DMS79 treated with DMSO at 0.1 percent for 48 hours (cell line): Measurements from ENCODE around the gene CDKN2C.
"Not testable (repeated sequence)": the region's sequence is repeated elsewhere in the genome, so short reads cannot be mapped to it uniquely, and the experiment has no call there.

Source experiments
- DNase-seq: peaks from one replicate; lab custom pipeline; 2025; lab: John Stamatoyannopoulos, UW

Gene CDKN2C

GRCh38 chr1:50980505-50980904 lies 10.5 kb downstream of the CDKN2C start:
- DNase-seq, result peak; percentile 70

- peak; percentile 84 for DNase-seq
Measured at GRCh38 chr1:50981741-50982140, 11.7 kb downstream of the CDKN2C start.

- peak; percentile 80 for DNase-seq
Measured at GRCh38 chr1:50982611-50983010, 12.6 kb downstream of the CDKN2C start.

- peak; percentile 85 for DNase-seq
Measured at GRCh38 chr1:50983219-50983802, 13.3 kb downstream of the CDKN2C start.

GRCh38 chr1:50985094-50985493 lies 15.0 kb downstream of the CDKN2C start:
- peak; percentile 92 for DNase-seq

- no peak for DNase-seq
Measured at GRCh38 chr1:50986653-50987052, 16.6 kb downstream of the CDKN2C start.

GRCh38 chr1:50989694-50990093 lies 19.6 kb downstream of the CDKN2C start:
- no peak for DNase-seq

- no peak for DNase-seq
Measured at GRCh38 chr1:50992532-50993318, 22.7 kb downstream of the CDKN2C start.

- no peak for DNase-seq
Measured at GRCh38 chr1:50993645-50994044, 23.6 kb downstream of the CDKN2C start.

- no peak for DNase-seq
Measured at GRCh38 chr1:50994997-50995396, 25.0 kb downstream of the CDKN2C start.

- no peak for DNase-seq
Measured at GRCh38 chr1:50995651-50996050, 25.6 kb downstream of the CDKN2C start.

- no peak for DNase-seq
Measured at GRCh38 chr1:50996083-50996482, 26.0 kb downstream of the CDKN2C start.

- not testable (repeated sequence) for DNase-seq
Measured at GRCh38 chr1:50999375-50999774, 29.3 kb downstream of the CDKN2C start.

- DNase-seq, result no peak
Measured at GRCh38 chr1:51000160-51000559, 30.1 kb downstream of the CDKN2C start.

GRCh38 chr1:51000651-51001050 lies 30.6 kb downstream of the CDKN2C start:
- DNase-seq, result no peak

GRCh38 chr1:51002516-51002915 lies 32.5 kb downstream of the CDKN2C start:
- DNase-seq, result peak; percentile 48

GRCh38 chr1:51005549-51005948 lies 35.5 kb downstream of the CDKN2C start:
- DNase-seq, result not testable (repeated sequence)

- no peak for DNase-seq
Measured at GRCh38 chr1:51009381-51009780, 39.3 kb downstream of the CDKN2C start.

GRCh38 chr1:51014878-51015277 lies 44.8 kb downstream of the CDKN2C start:
- DNase-seq, result no peak

GRCh38 chr1:51019811-51020210 lies 49.8 kb downstream of the CDKN2C start:
- DNase-seq, result no peak
